ENCODE measurements around the gene FBXO24.

GRCh38 chr7:100543586-100543985 lies 42.5 kb upstream of the FBXO24 start:
- TF ChIP-seq CTCF (IDR thresholded peaks at IDR 0.05) (no peak), EP300 (IDR thresholded peaks at IDR 0.05) (no peak)

Measured in gastroesophageal sphincter (tissue), 3 donors.